MG63 (cell line): Measurements from ENCODE around the gene ELL. TPM values are rescaled to one million over a fixed set of nuclear protein-coding genes. Genes with fewer than 3 reads are reported as not detected.
"Not testable (repeated sequence)": the region's sequence is repeated elsewhere in the genome, so short reads cannot be mapped to it uniquely, and the experiment has no call there.

ENCODE experiments used
- DNase-seq: peaks from one replicate; pipeline ENCODE4 v3.0.0-alpha.2; 2020
- H3K27me3 ChIP-seq: fragments of 250-450 bp; sonication (Bioruptor Pico); 2 replicates; pipeline ENCODE4 v1.5.1; 2020; ENCODE audit warnings: mild to moderate bottlenecking, moderate library complexity
- H3K36me3 ChIP-seq: fragments of 250-450 bp; sonication (Bioruptor Pico); 2 replicates; pipeline ENCODE4 v1.5.1; 2020; ENCODE audit warnings: mild to moderate bottlenecking, moderate library complexity
- H3K4me3 ChIP-seq: fragments of 250-450 bp; sonication (Bioruptor Pico); 2 replicates; pipeline ENCODE4 v1.5.1; 2020; ENCODE audit warnings: mild to moderate bottlenecking, moderate library complexity
- H3K9me3 ChIP-seq: fragments of 250-450 bp; sonication (Bioruptor Pico); 2 replicates; pipeline ENCODE4 v1.5.1; 2020; ENCODE audit warnings: mild to moderate bottlenecking, moderate library complexity
- total RNA-seq: library from RNA; depleted of rRNA; stranded (reverse); fragments of >200 nt; shearing (Covaris generic); gene quantifications from 2 replicates; pipeline ENCODE4 v1.2.3, GENCODE V29; 2014; ENCODE audit warnings: low replicate concordance

ELL gene
- total RNA-seq, 1 experiment from 2014 or later, result 22.1 TPM

DNA sequence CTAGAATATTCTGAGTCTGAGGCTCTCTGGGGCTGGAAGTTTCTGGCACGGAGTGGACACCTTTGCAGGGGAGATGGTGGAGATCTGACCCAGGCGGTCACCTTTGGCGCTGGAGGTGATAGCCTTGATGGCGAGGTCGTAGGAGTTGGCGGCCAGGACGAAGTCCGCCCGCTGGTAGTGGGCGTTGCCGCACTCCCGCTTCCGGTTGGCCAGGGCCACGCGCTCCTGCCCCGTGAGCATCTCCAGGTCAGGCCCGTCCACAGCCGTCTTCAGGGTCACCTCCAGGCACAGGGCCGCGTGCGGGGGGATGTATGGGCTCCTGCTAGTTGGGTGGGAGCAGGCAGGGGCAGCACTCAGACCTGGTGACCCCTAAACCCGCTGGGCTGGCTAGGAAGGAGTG, 16.2 kb upstream of the ELL start:
- Histone ChIP-seq H3K9me3 (no peaks in the 10 kb centered on the region), H3K4me3 (no peak overlapping the region), H3K36me3 (peaks cover 52% of the 10 kb centered on the region), H3K27me3 (no peaks in the 10 kb centered on the region)
- DNase-seq, result no peak

GRCh38 chr19:18537431-18537830, 15.6 kb upstream of the ELL start:
- Histone ChIP-seq H3K27me3 (no peaks in the 10 kb centered on the region), H3K4me3 (no peak overlapping the region), H3K36me3 (peaks cover 59% of the 10 kb centered on the region), H3K9me3 (no peaks in the 10 kb centered on the region)
- DNase-seq, result no peak

DNA sequence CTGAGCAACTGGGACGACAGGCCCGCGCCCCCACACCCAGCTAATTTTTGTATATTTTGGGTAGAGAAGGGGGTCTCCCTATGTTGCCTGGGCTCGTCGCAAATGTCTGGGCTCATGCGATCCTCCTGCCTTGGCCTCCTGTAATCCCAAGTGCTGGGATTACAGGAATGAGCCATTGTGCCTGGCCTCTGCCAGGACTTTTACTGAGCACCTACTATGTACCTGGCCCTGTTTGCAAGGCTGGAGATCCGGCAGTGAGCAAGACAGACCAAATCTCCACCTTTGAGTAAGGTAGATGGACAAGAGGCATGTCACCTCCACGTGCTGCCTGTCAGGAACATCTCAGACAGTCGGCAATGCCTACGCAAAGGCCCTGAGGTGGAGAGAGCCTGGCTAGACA, 14.6 kb upstream of the ELL start:
- Histone ChIP-seq H3K9me3 (no peaks in the 10 kb centered on the region), H3K4me3 (no peak overlapping the region), H3K36me3 (peaks cover 59% of the 10 kb centered on the region), H3K27me3 (no peaks in the 10 kb centered on the region)
- no peak for DNase-seq

DNA sequence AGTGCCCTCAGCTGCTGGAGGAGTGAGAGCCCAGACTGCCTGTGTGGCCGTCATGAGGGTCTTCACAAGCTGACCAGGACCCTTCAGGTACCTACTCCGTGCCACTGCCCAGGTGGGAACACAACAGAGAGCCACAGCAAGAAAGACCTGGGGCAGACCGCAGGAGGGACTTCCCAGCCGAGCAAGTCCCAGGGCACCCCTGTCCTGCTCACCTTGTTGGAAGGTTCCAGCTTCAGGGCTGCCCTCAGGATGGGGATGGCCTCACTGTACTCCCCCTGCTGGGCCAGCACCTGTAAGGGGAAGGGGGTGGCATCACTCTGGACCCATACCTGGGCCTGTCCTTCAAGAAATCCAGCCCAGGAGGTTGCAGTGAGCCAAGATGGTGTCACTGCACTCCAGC, 11.2 kb upstream of the ELL start:
- H3K36me3 ChIP-seq, result peaks cover 42% of the 10 kb centered on the region
- no peaks in the 10 kb centered on the region for H3K27me3 ChIP-seq

DNA sequence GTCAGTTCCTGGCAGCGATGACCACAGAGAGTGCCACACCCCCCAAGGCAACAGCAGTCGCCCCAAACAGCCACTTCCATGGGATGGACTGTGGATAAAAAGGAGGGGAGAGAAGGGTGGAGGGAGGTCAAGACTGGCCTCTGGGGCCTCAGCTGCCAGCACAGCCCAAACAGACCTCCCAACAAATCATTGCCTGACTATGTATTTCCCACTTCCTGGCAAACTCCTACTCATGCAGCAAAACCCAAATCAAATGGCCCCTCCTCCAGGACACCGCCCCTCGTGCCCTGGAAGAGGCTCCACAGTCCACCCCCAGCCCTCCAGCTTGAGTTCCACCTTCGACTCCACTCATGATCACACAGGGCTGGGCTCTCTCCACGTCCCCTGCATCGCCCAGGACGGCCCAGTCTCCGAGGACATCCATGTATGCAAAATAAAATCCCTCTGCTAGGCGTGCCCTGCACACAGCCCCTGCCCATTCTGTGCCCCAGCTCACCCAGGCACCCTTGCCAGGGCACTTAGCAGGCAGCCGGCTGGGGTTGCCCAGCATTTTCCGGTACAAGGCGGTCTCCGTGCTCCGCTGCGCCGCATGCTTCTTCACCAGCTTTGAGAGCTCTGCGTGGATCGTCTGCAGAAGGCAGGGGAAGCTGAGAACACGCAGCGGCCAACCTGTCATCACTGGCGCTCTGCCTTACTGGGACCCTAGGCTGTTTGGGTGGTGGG, 10.5 kb upstream of the ELL start:
- Histone ChIP-seq H3K9me3 (no peaks in the 10 kb centered on the region), H3K36me3 (peaks cover 35% of the 10 kb centered on the region), H3K27me3 (no peaks in the 10 kb centered on the region), H3K4me3 (no peak overlapping the region)
- DNase-seq, result no peak

More for the DNA sequence above, 11.2 kb upstream of the ELL start:
- Histone ChIP-seq H3K4me3 (no peak overlapping the region), H3K9me3 (no peaks in the 10 kb centered on the region)
- no peak for DNase-seq

DNA sequence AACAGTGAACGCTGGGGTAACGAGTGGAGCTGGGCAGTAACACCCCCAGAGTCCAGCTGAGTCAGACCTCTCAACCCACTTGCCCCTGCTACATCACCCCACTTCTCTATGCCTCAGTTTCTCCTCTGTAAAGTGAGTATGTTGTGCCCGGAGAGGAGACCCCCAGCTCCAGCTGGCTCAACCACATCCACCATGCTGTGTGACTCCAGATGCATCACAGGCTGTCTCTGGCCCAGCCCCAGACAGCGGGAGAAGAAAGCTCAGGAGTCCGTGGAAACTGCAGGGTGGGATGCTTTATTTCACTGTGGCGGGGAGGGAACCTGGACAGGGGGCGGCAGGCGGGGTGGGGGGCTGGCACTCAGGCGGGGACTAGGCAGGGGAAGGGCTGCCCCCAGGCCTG, 9.6 kb upstream of the ELL start:
- no peak overlapping the region for H3K4me3 ChIP-seq
- no peaks in the 10 kb centered on the region for H3K9me3 ChIP-seq
- no peak for DNase-seq
- no peaks in the 10 kb centered on the region for H3K27me3 ChIP-seq
- H3K36me3 ChIP-seq, result peaks cover 29% of the 10 kb centered on the region

DNA sequence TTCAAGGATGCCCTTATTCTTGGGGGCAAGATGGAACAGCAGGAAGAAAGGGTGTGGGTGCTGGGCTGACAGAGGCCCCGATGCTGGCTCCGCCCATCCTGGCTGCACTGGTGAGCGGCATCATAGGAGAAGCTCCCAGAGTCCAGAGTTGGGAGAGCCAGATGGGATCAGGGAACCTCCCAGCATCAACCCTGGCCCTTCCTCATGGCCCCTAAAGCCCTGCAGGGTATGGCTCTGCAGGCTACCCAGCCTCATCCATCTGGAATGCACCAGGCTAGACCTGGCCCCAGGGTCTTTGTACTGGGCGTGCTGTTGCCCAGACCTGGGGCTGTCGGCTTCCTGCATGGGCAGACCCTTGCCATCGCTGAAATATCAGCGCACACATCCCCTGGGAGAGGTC, 7.9 kb upstream of the ELL start:
- H3K4me3 ChIP-seq, result no peak overlapping the region
- DNase-seq, result peak; percentile 29
- H3K9me3 ChIP-seq, result no peaks in the 10 kb centered on the region
- H3K27me3 ChIP-seq, result no peaks in the 10 kb centered on the region
- H3K36me3 ChIP-seq, result peaks cover 18% of the 10 kb centered on the region

DNA sequence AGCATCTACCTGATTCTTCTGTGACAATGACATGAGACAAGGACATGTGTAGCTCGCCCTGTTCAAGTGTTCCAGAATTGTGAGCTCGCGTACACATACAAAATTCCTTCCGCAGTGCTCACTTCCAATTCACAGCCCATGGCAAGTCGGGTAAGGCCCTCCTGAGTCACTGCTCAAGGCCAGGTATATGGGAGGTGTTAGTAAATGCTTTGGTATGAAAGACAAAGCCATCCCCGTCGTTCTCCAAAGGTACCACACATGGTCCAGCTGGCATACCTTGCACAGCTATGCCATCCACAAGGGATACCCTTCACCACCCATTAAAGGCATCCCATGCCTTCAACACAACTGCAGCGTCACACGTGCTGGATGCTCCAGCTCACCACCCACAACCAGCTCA, 4.4 kb upstream of the ELL start:
- DNase-seq, result no peak
- Histone ChIP-seq H3K9me3 (no peaks in the 10 kb centered on the region), H3K36me3 (peaks cover 7% of the 10 kb centered on the region), H3K4me3 (no peak overlapping the region), H3K27me3 (no peaks in the 10 kb centered on the region)

GRCh38 chr19:18523841-18524240, 2.0 kb upstream of the ELL start:
- H3K4me3 ChIP-seq, result no peak overlapping the region
- peaks cover 3% of the 10 kb centered on the region for H3K36me3 ChIP-seq
- H3K27me3 ChIP-seq, result no peaks in the 10 kb centered on the region
- H3K9me3 ChIP-seq, result no peaks in the 10 kb centered on the region
- no peak for DNase-seq

- not testable (repeated sequence) for DNase-seq, H3K27me3 ChIP-seq, H3K9me3 ChIP-seq, H3K36me3 ChIP-seq
- peak overlapping the region; percentile 22 for H3K4me3 ChIP-seq
These were observed 1.1 kb upstream of the ELL start for GRCh38 chr19:18522862-18523440.

DNA sequence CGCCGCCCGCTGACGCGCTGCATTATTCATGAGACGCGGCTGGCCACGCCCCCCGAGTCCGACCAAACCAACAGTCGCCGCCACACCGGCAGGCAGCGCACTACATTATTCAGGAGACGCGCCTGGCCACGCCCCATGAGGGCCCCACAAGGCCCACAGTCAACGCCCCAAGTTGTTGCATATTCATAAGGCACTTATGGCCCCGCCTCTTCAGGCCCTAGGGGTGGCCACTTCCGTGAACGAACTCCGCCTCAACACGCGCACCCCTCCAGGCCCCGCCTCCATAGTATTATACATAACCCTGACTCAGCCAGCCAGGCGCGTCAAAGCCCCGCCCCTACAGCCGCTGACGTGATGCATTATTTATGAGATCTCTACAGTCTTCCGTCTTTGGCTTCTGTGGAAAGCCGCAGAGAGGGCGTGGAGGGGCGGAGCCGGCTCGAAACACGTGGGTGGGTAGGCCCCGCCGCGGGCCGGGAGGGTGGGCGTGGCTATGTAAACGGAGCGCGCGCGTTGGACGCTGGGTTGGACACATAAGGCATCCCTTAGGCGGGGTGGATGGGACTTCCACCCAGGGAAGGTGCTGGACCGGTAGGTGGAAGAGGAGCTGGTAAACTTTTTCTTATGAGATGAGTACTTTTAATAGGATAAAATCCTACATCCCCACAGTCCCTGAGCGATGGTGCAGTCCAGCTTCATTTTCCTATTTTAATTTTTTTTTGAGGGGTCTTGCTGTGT, 423 bp upstream of the ELL start:
- no peaks in the 10 kb centered on the region for H3K9me3 ChIP-seq
- no peaks in the 10 kb centered on the region for H3K27me3 ChIP-seq
- peak; percentile 100 for DNase-seq
- peaks cover 3% of the 10 kb centered on the region for H3K36me3 ChIP-seq
- peak overlapping the region; percentile 98 for H3K4me3 ChIP-seq

DNA sequence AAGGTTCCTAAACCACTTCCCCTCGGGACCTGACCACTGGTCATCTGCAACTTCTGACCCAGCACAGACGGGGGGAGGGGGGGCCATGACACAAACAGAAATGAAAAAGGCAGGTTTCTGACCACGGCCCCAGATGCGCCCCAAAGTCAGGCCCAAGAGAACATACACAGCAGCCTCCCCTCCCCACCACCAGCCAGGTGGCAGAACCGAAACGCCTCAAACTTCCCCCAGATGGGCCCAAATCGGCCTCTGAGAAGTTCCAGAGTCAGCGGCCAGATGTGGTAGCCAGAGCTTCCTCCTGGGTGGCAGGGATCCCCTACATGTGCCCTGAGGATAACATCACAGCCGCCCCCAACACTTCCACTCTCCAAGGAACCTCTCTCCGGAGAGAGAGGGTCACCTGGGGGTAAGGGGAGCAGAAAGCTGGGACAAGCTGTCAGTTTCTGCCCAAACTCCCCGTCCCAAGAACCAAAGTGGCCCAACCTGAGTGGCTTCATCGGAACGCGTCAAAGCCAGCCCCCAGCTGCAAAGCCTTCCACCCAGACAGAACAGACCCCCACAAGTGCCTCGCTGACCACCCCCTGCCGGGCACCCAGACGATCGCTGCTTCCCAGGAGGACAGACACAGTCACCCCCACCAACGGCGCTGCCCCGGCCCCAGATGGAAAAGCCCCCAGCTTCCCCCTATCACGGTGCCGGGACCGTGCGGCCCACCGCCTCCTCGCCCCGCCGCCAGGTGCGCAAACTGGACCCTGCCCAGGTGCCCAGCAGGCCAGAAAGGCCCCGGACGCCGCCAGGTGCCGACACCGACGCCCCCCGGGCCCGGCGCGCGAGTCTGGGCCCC, 800 bp downstream of the ELL start:
- no peaks in the 10 kb centered on the region for H3K9me3 ChIP-seq
- H3K27me3 ChIP-seq, result no peaks in the 10 kb centered on the region
- H3K4me3 ChIP-seq, result peak overlapping the region; percentile 98
- DNase-seq, result peak; percentile 40
- H3K36me3 ChIP-seq, result peaks cover 7% of the 10 kb centered on the region

GRCh38 chr19:18519962-18520847, 1.7 kb downstream of the ELL start:
- Histone ChIP-seq H3K36me3 (peaks cover 14% of the 10 kb centered on the region), H3K4me3 (peak overlapping the region; percentile 98), H3K9me3 (no peaks in the 10 kb centered on the region), H3K27me3 (no peaks in the 10 kb centered on the region)
- peak; percentile 87 for DNase-seq

DNA sequence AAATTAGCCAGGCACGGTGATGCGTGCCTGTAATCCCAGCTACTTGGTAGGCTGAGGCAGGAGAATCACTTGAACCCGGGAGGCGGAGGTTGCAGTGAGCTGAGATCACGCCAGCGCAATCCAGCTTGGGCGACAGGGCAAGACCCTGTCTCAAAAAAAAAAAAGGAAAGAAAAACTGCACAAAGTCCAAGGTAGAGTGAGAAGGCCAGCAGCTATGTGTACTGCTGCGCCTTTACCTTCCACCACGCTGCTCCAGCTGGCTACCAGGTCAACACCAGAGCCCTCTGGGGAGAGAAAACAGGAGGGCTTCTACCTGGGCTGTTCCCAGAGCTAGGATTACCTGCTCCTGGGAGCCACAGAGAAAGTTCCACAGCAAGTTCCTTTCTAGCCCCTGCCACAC, 3.2 kb downstream of the ELL start:
- H3K27me3 ChIP-seq, result no peaks in the 10 kb centered on the region
- DNase-seq, result no peak
- H3K9me3 ChIP-seq, result no peaks in the 10 kb centered on the region
- no peak overlapping the region for H3K4me3 ChIP-seq
- H3K36me3 ChIP-seq, result peaks cover 14% of the 10 kb centered on the region

DNA sequence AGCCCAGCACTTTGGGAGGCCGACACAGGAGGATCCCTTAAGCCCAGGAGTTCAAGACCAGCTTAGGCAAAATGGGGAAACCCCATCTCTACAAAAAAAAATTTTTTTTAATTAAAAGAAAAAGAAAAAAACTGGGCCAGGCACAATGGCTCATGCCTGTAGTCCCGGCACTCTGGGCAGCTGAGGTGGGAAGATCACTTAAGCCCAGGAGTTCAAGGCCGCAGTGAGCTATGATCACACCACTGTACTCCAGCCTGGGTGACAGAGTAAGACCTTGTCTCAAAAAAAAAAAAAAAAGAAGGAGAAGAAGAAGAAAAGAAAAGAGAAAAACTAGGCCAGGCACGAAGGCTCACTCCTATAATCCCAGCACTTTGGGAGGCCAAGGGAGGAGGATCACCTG, 4.3 kb downstream of the ELL start:
- Histone ChIP-seq H3K9me3 (no peaks in the 10 kb centered on the region), H3K36me3 (peaks cover 14% of the 10 kb centered on the region), H3K27me3 (no peaks in the 10 kb centered on the region), H3K4me3 (no peak overlapping the region)
- no peak for DNase-seq

DNA sequence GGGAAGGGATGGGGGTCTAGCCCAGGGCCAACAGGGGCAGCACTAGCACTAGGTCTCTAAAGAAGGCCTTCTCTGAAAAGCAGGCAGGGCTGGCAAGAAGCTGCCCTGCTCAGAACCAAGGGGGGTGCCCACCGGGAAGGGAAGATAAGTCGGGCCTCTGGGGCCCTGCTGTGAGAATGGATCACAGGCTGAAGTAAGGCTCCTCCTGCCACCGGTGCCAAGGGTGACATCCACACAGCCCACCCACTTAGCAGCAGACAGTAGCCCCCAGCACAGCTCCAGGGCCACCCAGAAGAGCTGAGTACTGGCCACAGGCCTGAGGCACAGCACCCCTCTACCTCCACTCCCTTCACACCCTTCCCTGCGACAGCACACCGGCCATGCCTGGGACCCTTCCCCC, 5.9 kb downstream of the ELL start:
- H3K9me3 ChIP-seq, result no peaks in the 10 kb centered on the region
- no peak overlapping the region for H3K4me3 ChIP-seq
- no peaks in the 10 kb centered on the region for H3K27me3 ChIP-seq
- H3K36me3 ChIP-seq, result peaks cover 17% of the 10 kb centered on the region
- DNase-seq, result no peak
